ENCODE results near the gene PGAP3. TPM values are rescaled to one million over a fixed set of nuclear protein-coding genes. Genes with fewer than 3 reads are reported as not detected.
"Not testable (repeated sequence)": the region's sequence is repeated elsewhere in the genome, so short reads cannot be mapped to it uniquely, and the experiment has no call there.

Gene PGAP3
- total RNA-seq, 1 experiment from 2014 or later = 20.2 TPM

DNA sequence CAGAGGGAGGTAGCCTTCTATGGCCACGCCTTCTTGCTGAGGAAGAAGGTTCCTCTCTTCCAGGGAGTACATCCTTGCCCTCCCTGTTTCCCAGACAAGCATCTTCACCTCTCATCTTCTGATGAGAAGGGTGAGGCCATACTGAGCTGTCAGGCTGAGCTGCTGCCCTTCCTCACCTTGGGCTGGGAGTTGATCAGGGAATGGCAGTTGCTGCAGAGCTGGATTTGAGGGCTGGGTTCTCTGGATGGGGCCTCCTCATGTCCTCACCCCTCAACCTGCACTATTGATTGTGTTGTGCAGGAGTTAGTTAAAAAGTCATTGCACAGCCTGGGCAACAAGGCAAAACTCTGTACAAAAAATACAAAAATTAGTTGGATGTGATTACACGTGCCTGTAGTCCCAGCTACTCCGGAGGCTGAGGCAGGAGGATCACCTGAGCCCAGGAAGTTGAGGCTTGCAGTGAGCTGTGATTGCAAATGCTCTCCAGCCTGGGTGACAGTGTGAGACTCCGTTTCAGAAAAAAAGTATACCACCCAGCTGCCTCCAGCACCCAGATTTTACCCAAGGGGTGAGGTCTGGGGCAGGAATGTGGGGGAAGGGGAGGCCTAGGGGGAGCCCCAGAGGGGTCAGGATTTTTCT lies 14.0 kb upstream of the PGAP3 start:
- no peak overlapping the region for H3K4me3 ChIP-seq (ENCODE audit: low read length)
- H3K4me2 ChIP-seq (ENCODE audit: low read depth, low read length, poor library complexity, severe bottlenecking) = no peak overlapping the region
- H3K9ac ChIP-seq (ENCODE audit: low read length) = no peak overlapping the region
- DNase-seq = no peak
- H3K9me3 ChIP-seq (ENCODE audit: low read length) = no peaks in the 10 kb centered on the region
- no peak overlapping the region for H2AFZ ChIP-seq (ENCODE audit: low read length)
- no peaks in the 10 kb centered on the region for H4K20me1 ChIP-seq (ENCODE audit: insufficient read depth, low read depth, low read length)
- no peak overlapping the region for H3K27ac ChIP-seq (ENCODE audit: low read length)
- no peaks in the 10 kb centered on the region for H3K4me1 ChIP-seq (ENCODE audit: low read length)
- no peaks in the 10 kb centered on the region for H3K36me3 ChIP-seq (ENCODE audit: insufficient read depth, low read length)
- no peaks in the 10 kb centered on the region for H3K79me2 ChIP-seq (ENCODE audit: low read length)
- no peaks in the 10 kb centered on the region for H3K27me3 ChIP-seq (ENCODE audit: low read length)
- H3K9me2 ChIP-seq (replicated peaks; ENCODE audit: insufficient read depth, low read length) = no peaks in the 10 kb centered on the region

DNA sequence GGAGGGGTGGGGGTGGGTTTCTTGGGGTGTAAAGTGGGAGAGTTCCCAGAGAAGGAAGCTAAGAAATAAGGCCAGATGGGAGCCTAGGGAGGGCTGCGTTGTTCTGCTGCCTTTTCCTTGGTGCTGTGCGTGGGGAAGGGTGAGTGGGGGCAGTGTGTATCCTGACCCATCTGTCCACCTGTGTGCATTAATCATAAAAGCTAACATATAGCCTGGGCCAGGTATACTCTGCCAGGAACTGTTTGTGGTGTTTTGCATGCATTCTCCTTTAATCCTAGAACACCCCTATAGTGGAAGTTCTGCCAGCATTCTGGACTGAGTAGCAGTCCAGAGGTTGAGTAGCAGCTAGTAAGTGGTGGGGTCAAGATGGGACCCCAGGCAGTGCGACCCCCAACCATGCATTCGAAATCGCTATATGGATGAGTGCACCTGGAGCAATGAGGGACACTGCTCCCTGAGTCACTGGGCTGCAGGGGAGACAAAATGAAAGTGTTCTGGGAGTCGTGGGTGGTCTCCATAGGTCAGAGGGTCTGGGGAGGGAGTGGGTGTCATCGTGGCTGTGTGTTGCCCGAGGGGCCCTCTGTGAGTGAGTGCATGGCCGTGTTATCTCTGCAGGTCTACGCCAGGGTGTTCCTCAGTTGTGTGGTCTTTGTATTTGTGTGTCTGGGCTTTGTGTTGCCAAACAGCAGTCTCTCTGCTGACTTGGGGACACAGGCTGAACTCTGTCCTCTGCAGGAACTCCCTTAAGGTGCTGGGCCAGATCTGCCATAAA lies 13.3 kb upstream of the PGAP3 start:
- DNase-seq = no peak
- no peaks in the 10 kb centered on the region for H3K79me2 ChIP-seq (ENCODE audit: low read length)
- H3K9me2 ChIP-seq (replicated peaks; ENCODE audit: insufficient read depth, low read length) = no peaks in the 10 kb centered on the region
- H3K36me3 ChIP-seq (ENCODE audit: insufficient read depth, low read length) = no peaks in the 10 kb centered on the region
- no peaks in the 10 kb centered on the region for H3K9me3 ChIP-seq (ENCODE audit: low read length)
- no peak overlapping the region for H3K27ac ChIP-seq (ENCODE audit: low read length)
- no peak overlapping the region for H2AFZ ChIP-seq (ENCODE audit: low read length)
- H3K4me3 ChIP-seq (ENCODE audit: low read length) = no peak overlapping the region
- no peaks in the 10 kb centered on the region for H3K27me3 ChIP-seq (ENCODE audit: low read length)
- no peak overlapping the region for H3K9ac ChIP-seq (ENCODE audit: low read length)
- no peaks in the 10 kb centered on the region for H4K20me1 ChIP-seq (ENCODE audit: insufficient read depth, low read depth, low read length)
- H3K4me1 ChIP-seq (ENCODE audit: low read length) = no peaks in the 10 kb centered on the region
- H3K4me2 ChIP-seq (ENCODE audit: low read depth, low read length, poor library complexity, severe bottlenecking) = no peak overlapping the region

- Histone ChIP-seq H3K79me2 (ENCODE audit: low read length) (no peaks in the 10 kb centered on the region), H3K27ac (ENCODE audit: low read length) (no peak overlapping the region), H3K4me3 (ENCODE audit: low read length) (no peak overlapping the region), H3K9me3 (ENCODE audit: low read length) (no peaks in the 10 kb centered on the region), H3K4me1 (ENCODE audit: low read length) (no peaks in the 10 kb centered on the region), H3K9ac (ENCODE audit: low read length) (no peak overlapping the region), H3K4me2 (ENCODE audit: low read depth, low read length, poor library complexity, severe bottlenecking) (no peak overlapping the region), H4K20me1 (ENCODE audit: insufficient read depth, low read depth, low read length) (no peaks in the 10 kb centered on the region), H3K27me3 (ENCODE audit: low read length) (no peaks in the 10 kb centered on the region), H3K9me2 (replicated peaks; ENCODE audit: insufficient read depth, low read length) (no peaks in the 10 kb centered on the region), H3K36me3 (ENCODE audit: insufficient read depth, low read length) (no peaks in the 10 kb centered on the region), H2AFZ (ENCODE audit: low read length) (no peak overlapping the region)
- no peak for DNase-seq
Observed at GRCh38 chr17:39700148-39700987, 12.5 kb upstream of the PGAP3 start.

DNA sequence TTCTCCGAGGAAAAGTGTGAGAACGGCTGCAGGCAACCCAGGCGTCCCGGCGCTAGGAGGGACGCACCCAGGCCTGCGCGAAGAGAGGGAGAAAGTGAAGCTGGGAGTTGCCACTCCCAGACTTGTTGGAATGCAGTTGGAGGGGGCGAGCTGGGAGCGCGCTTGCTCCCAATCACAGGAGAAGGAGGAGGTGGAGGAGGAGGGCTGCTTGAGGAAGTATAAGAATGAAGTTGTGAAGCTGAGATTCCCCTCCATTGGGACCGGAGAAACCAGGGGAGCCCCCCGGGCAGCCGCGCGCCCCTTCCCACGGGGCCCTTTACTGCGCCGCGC lies 11.9 kb upstream of the PGAP3 start, which contains the start of gene ERBB2:
TSS of gene ERBB2 (plus strand) at position 247 of the 330 bp plus-strand sequence. CDS start 175 bp downstream, outside the sequence.
- Histone ChIP-seq H3K9ac (ENCODE audit: low read length) (no peak within 1 kb of the TSS), H3K9me3 (ENCODE audit: low read length) (no peaks in the 10 kb centered on the region), H4K20me1 (ENCODE audit: insufficient read depth, low read depth, low read length) (no peaks in the 10 kb centered on the region), H3K4me3 (ENCODE audit: low read length) (no peak within 1 kb of the TSS), H3K27ac (ENCODE audit: low read length) (no peak within 1 kb of the TSS), H3K4me2 (ENCODE audit: low read depth, low read length, poor library complexity, severe bottlenecking) (no peak within 1 kb of the TSS), H3K4me1 (ENCODE audit: low read length) (no peaks in the 10 kb centered on the region), H3K36me3 (ENCODE audit: insufficient read depth, low read length) (no peaks in the 10 kb centered on the region), H3K27me3 (ENCODE audit: low read length) (no peaks in the 10 kb centered on the region), H3K9me2 (replicated peaks; ENCODE audit: insufficient read depth, low read length) (no peaks in the 10 kb centered on the region), H2AFZ (ENCODE audit: low read length) (no peak within 1 kb of the TSS), H3K79me2 (ENCODE audit: low read length) (no peaks in the 10 kb centered on the region)
- DNase-seq = no peak

DNA sequence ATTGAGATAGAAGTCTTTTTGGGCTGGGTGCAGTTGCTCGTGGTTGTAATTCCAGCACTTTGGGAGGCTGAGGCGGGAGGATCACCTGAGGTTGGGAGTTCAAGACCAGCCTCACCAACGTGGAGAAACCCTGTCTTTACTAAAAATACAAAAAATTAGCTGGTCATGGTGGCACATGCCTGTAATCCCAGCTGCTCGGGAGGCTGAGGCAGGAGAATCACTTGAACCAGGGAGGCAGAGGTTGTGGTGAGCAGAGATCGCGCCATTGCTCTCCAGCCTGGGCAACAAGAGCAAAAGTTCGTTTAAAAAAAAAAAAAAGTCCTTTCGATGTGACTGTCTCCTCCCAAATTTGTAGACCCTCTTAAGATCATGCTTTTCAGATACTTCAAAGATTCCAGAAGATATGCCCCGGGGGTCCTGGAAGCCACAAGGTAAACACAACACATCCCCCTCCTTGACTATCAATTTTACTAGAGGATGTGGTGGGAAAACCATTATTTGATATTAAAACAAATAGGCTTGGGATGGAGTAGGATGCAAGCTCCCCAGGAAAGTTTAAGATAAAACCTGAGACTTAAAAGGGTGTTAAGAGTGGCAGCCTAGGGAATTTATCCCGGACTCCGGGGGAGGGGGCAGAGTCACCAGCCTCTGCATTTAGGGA lies 11.4 kb upstream of the PGAP3 start:
- H3K4me1 ChIP-seq (ENCODE audit: low read length); H3K36me3 ChIP-seq (ENCODE audit: insufficient read depth, low read length); H3K4me3 ChIP-seq (ENCODE audit: low read length); H3K4me2 ChIP-seq (ENCODE audit: low read depth, low read length, poor library complexity, severe bottlenecking); H3K27me3 ChIP-seq (ENCODE audit: low read length); H3K9ac ChIP-seq (ENCODE audit: low read length); H3K79me2 ChIP-seq (ENCODE audit: low read length); H3K27ac ChIP-seq (ENCODE audit: low read length); H3K9me2 ChIP-seq (replicated peaks; ENCODE audit: insufficient read depth, low read length); H4K20me1 ChIP-seq (ENCODE audit: insufficient read depth, low read depth, low read length); H3K9me3 ChIP-seq (ENCODE audit: low read length); H2AFZ ChIP-seq (ENCODE audit: low read length); DNase-seq: not testable (repeated sequence)

DNA sequence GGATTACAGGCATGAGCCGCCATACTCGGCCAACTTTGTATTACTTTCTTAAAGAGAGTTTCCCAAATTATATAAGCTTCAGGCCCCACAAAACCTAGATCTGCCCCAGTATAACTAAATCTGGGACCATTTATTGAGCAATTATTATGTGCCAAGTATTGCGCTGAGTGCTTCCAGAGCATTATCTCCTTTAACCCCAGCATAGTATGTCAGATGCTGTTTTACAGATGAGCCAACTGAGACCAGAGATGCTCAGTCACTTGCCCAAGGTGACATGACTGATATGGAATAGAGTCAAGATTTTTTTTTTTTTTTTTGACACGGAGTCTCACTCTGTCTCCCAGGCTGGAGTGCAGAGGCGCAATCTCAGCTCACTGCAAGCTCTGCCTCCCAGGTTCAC lies 10.1 kb upstream of the PGAP3 start:
- no peak overlapping the region for H3K4me2 ChIP-seq (ENCODE audit: low read depth, low read length, poor library complexity, severe bottlenecking)
- H3K79me2 ChIP-seq (ENCODE audit: low read length) = no peaks in the 10 kb centered on the region
- no peak overlapping the region for H2AFZ ChIP-seq (ENCODE audit: low read length)
- no peaks in the 10 kb centered on the region for H3K4me1 ChIP-seq (ENCODE audit: low read length)
- no peaks in the 10 kb centered on the region for H3K9me2 ChIP-seq (replicated peaks; ENCODE audit: insufficient read depth, low read length)
- no peak overlapping the region for H3K27ac ChIP-seq (ENCODE audit: low read length)
- no peak overlapping the region for H3K9ac ChIP-seq (ENCODE audit: low read length)
- no peak overlapping the region for H3K4me3 ChIP-seq (ENCODE audit: low read length)
- no peaks in the 10 kb centered on the region for H3K36me3 ChIP-seq (ENCODE audit: insufficient read depth, low read length)
- no peaks in the 10 kb centered on the region for H4K20me1 ChIP-seq (ENCODE audit: insufficient read depth, low read depth, low read length)
- no peaks in the 10 kb centered on the region for H3K27me3 ChIP-seq (ENCODE audit: low read length)
- no peak for DNase-seq
- H3K9me3 ChIP-seq (ENCODE audit: low read length) = no peaks in the 10 kb centered on the region

GRCh38 chr17:39696731-39697130 lies 8.9 kb upstream of the PGAP3 start:
- no peak overlapping the region for H2AFZ ChIP-seq (ENCODE audit: low read length)
- no peaks in the 10 kb centered on the region for H3K9me3 ChIP-seq (ENCODE audit: low read length)
- H3K4me2 ChIP-seq (ENCODE audit: low read depth, low read length, poor library complexity, severe bottlenecking) = no peak overlapping the region
- no peaks in the 10 kb centered on the region for H3K4me1 ChIP-seq (ENCODE audit: low read length)
- H3K36me3 ChIP-seq (ENCODE audit: insufficient read depth, low read length) = no peaks in the 10 kb centered on the region
- H3K9ac ChIP-seq (ENCODE audit: low read length) = no peak overlapping the region
- no peak overlapping the region for H3K4me3 ChIP-seq (ENCODE audit: low read length)
- no peak overlapping the region for H3K27ac ChIP-seq (ENCODE audit: low read length)
- no peaks in the 10 kb centered on the region for H4K20me1 ChIP-seq (ENCODE audit: insufficient read depth, low read depth, low read length)
- no peaks in the 10 kb centered on the region for H3K79me2 ChIP-seq (ENCODE audit: low read length)
- no peaks in the 10 kb centered on the region for H3K27me3 ChIP-seq (ENCODE audit: low read length)
- no peak for DNase-seq
- H3K9me2 ChIP-seq (replicated peaks; ENCODE audit: insufficient read depth, low read length) = no peaks in the 10 kb centered on the region

DNA sequence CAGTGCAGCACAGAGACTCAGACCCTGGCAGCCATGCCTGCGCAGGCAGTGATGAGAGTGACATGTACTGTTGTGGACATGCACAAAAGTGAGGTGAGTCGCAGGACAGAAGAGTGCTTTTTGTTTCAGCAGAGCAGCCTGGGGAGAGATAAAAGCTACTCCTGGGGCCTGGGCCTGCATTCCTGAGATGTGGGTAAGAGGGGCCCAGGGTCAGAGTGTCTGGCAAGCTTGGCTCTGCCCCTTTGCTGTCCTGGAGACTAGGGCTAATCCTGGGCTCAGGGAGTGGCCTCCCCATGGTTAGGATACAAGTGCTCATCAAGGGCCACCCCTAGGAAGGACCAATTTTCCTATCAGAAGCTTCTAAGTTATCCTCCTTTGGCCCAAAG lies 7.2 kb upstream of the PGAP3 start:
- Histone ChIP-seq H3K9ac (ENCODE audit: low read length) (no peak overlapping the region), H3K36me3 (ENCODE audit: insufficient read depth, low read length) (no peaks in the 10 kb centered on the region), H3K4me3 (ENCODE audit: low read length) (no peak overlapping the region), H3K9me3 (ENCODE audit: low read length) (no peaks in the 10 kb centered on the region), H2AFZ (ENCODE audit: low read length) (no peak overlapping the region), H4K20me1 (ENCODE audit: insufficient read depth, low read depth, low read length) (no peaks in the 10 kb centered on the region), H3K4me1 (ENCODE audit: low read length) (no peaks in the 10 kb centered on the region), H3K9me2 (replicated peaks; ENCODE audit: insufficient read depth, low read length) (no peaks in the 10 kb centered on the region), H3K27ac (ENCODE audit: low read length) (no peak overlapping the region), H3K79me2 (ENCODE audit: low read length) (no peaks in the 10 kb centered on the region), H3K4me2 (ENCODE audit: low read depth, low read length, poor library complexity, severe bottlenecking) (no peak overlapping the region), H3K27me3 (ENCODE audit: low read length) (no peaks in the 10 kb centered on the region)
- no peak for DNase-seq
